ENCODE results near the gene SCARB1. TPM values are rescaled to one million over a fixed set of nuclear protein-coding genes. Genes with fewer than 3 reads are reported as not detected.

Gene SCARB1
- polyA plus RNA-seq, 2 donors = 7.4 to 8.6 TPM

DNA sequence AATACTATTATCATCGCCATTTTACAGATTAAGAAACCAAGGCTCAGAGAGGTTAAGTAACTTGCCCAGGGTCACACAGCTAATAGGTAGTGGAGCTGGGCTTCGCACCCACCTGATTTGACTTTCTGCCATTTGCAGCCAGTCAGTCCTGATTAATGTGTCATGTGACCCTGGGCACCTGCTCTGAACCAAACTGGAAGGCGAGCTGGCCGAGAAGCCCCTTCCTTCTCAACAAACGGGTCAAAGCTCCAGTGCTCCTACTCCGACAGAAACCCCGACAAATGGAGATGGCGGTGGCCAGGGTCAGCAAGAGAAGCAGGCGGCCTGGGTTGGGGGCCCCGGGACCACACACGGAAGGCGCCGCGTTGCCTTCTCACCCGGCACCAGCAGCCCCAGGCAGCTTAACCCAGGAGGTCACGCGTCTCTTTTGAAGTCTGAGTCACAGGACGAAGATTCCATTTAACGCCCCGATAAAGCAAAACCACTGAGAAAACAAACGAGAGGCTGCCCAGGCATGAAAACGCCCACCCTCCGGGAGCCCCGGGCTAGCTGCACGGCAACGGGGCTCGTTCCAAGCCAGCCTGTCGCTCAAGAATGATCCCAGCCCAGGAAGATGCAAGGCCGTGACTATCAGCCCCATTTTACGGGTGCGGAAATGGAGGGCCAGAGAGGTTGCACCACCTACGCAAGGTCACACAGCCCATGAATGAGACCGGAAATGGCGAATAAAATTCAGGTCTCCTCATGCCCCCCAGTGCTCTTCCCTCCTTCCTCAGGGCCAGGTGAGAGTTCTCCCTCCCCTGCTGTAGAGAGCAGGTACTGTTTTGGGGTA lies 124.8 kb downstream of the SCARB1 start:
- no peak overlapping the region for H3K4me3 ChIP-seq (ENCODE audit: low read depth in 1 of 2, low read length in 2 of 2)
- peaks cover 0 to 3% of the 10 kb centered on the region in 2 donors for H3K4me1 ChIP-seq (ENCODE audit: control insufficient read depth in 2 of 2, insufficient read depth in 2 of 2, low read length in 1 of 2)
- 45% methylated on average over 34 of the region's 34 CpGs for WGBS, 2 donors
- H3K27me3 ChIP-seq (ENCODE audit: control insufficient read depth in 1 of 2, insufficient read depth in 2 of 2, low read length in 2 of 2) = no peaks in the 10 kb centered on the region
- no peaks in the 10 kb centered on the region for H3K36me3 ChIP-seq (ENCODE audit: control insufficient read depth in 2 of 2, insufficient read depth in 2 of 2, low read length in 1 of 2)
- H3K27ac ChIP-seq (ENCODE audit: low read depth in 2 of 2, low read length in 1 of 2) = no peak overlapping the region
- peaks cover 0 to 2% of the 10 kb centered on the region in 2 donors for H3K9me3 ChIP-seq (ENCODE audit: control insufficient read depth in 2 of 2, insufficient read depth in 1 of 2, low read depth in 1 of 2, low read length in 1 of 2)

DNA sequence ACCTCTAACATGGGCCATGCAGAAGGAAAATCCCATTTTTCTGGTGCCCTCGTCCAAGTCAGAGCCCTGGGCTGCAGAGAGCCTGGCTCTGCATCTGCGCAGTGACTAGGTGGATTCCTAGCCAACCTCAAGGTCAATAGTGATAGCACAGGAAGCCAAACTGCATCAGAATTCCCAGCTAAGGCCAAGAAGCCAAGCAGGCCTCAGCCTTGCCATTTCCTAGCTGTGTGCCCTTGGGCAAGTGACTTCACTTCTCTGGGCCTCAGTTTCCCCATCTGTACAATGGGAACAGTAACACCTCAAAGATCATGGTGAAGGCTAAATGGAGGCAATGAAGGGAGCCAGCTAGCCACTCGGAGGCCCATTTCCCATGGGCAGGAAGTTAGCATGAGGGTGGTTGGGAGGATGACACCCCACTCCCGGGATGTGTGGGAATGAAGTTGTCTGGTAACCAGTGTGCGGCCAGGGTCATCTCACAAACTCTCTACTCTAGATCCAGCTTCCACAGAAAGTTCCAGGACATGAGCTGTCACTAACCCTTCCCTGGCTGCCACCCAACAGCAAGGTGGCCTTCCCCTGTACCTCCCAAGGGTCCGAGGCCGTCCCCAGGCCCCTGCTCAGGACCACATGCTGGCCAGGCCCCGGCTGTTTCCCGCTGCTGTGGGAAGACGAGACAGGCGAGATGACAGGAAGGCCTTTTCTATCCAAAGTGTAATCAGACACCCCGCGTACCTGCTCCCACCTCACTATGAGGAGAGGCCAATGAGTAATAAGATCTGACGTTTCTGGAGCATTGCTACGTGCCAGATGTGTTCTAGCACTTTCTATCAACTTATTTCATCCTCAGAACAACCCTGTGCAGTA lies 125.7 kb downstream of the SCARB1 start:
- Histone ChIP-seq H3K36me3 (ENCODE audit: control insufficient read depth in 2 of 2, insufficient read depth in 2 of 2, low read length in 1 of 2) (no peaks in the 10 kb centered on the region), H3K27me3 (ENCODE audit: control insufficient read depth in 1 of 2, insufficient read depth in 2 of 2, low read length in 2 of 2) (no peaks in the 10 kb centered on the region), H3K4me3 (ENCODE audit: low read depth in 1 of 2, low read length in 2 of 2) (no peak overlapping the region), H3K27ac (ENCODE audit: low read depth in 2 of 2, low read length in 1 of 2) (no peak overlapping the region), H3K9me3 (ENCODE audit: control insufficient read depth in 2 of 2, insufficient read depth in 1 of 2, low read depth in 1 of 2, low read length in 1 of 2) (peaks cover 0 to 2% of the 10 kb centered on the region in 2 donors), H3K4me1 (ENCODE audit: control insufficient read depth in 2 of 2, insufficient read depth in 2 of 2, low read length in 1 of 2) (peaks cover 0 to 3% of the 10 kb centered on the region in 2 donors)
- WGBS, 2 donors = 76 to 84% methylated on average over 15 of the region's 15 CpGs

- WGBS, 2 donors = 58 to 85% methylated on average over 8 of the region's 8 CpGs
- peaks cover 0 to 2% of the 10 kb centered on the region in 2 donors for H3K9me3 ChIP-seq (ENCODE audit: control insufficient read depth in 2 of 2, insufficient read depth in 1 of 2, low read depth in 1 of 2, low read length in 1 of 2)
- no peaks in the 10 kb centered on the region for H3K36me3 ChIP-seq (ENCODE audit: control insufficient read depth in 2 of 2, insufficient read depth in 2 of 2, low read length in 1 of 2)
- no peak overlapping the region for H3K27ac ChIP-seq (ENCODE audit: low read depth in 2 of 2, low read length in 1 of 2)
- peaks cover 0 to 3% of the 10 kb centered on the region in 2 donors for H3K4me1 ChIP-seq (ENCODE audit: control insufficient read depth in 2 of 2, insufficient read depth in 2 of 2, low read length in 1 of 2)
- H3K4me3 ChIP-seq (ENCODE audit: low read depth in 1 of 2, low read length in 2 of 2) = no peak overlapping the region
- no peaks in the 10 kb centered on the region for H3K27me3 ChIP-seq (ENCODE audit: control insufficient read depth in 1 of 2, insufficient read depth in 2 of 2, low read length in 2 of 2)
Measured at GRCh38 chr12:124737040-124737419, 126.6 kb downstream of the SCARB1 start.

GRCh38 chr12:124736115-124737039 lies 127.3 kb downstream of the SCARB1 start:
- Histone ChIP-seq H3K4me1 (ENCODE audit: control insufficient read depth in 2 of 2, insufficient read depth in 2 of 2, low read length in 1 of 2) (peaks cover 0 to 3% of the 10 kb centered on the region in 2 donors), H3K9me3 (ENCODE audit: control insufficient read depth in 2 of 2, insufficient read depth in 1 of 2, low read depth in 1 of 2, low read length in 1 of 2) (peaks cover 0 to 2% of the 10 kb centered on the region in 2 donors), H3K4me3 (ENCODE audit: low read depth in 1 of 2, low read length in 2 of 2) (no peak overlapping the region), H3K36me3 (ENCODE audit: control insufficient read depth in 2 of 2, insufficient read depth in 2 of 2, low read length in 1 of 2) (no peaks in the 10 kb centered on the region), H3K27ac (ENCODE audit: low read depth in 2 of 2, low read length in 1 of 2) (no peak overlapping the region), H3K27me3 (ENCODE audit: control insufficient read depth in 1 of 2, insufficient read depth in 2 of 2, low read length in 2 of 2) (no peaks in the 10 kb centered on the region)
- 65 to 80% methylated on average over 25 to 27 of the region's 27 CpGs for WGBS, 2 donors

- Histone ChIP-seq H3K36me3 (ENCODE audit: control insufficient read depth in 2 of 2, insufficient read depth in 2 of 2, low read length in 1 of 2) (no peaks in the 10 kb centered on the region), H3K9me3 (ENCODE audit: control insufficient read depth in 2 of 2, insufficient read depth in 1 of 2, low read depth in 1 of 2, low read length in 1 of 2) (no peaks in the 10 kb centered on the region), H3K27ac (ENCODE audit: low read depth in 2 of 2, low read length in 1 of 2) (no peak overlapping the region), H3K4me3 (ENCODE audit: low read depth in 1 of 2, low read length in 2 of 2) (no peak overlapping the region), H3K4me1 (ENCODE audit: control insufficient read depth in 2 of 2, insufficient read depth in 2 of 2, low read length in 1 of 2) (peaks cover 0 to 3% of the 10 kb centered on the region in 2 donors), H3K27me3 (ENCODE audit: control insufficient read depth in 1 of 2, insufficient read depth in 2 of 2, low read length in 2 of 2) (no peaks in the 10 kb centered on the region)
- WGBS, 2 donors = 84 to 89% methylated on average over 22 of the region's 22 CpGs
Measured at GRCh38 chr12:124734224-124734788, 129.4 kb downstream of the SCARB1 start.

DNA sequence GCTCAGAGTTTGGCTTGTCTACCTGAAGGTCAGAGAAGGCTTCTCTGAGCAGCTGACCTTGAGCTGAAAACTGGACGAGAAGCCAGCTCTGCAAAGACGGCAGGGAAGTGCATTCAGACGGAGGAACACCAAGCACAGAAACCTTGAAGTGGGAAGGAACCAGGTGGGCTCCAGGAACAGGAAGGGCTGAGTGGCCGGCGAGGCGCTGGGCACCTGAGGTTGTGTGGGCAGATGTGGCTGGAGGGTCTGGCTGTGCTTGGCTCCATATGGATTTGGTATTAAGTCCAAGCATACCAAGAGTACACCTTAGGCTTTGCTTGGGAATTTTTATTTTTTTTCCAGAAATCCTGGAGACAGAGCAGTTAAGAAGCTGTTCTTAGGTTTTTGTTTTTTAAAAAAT lies 130.6 kb downstream of the SCARB1 start:
- Histone ChIP-seq H3K9me3 (ENCODE audit: control insufficient read depth in 2 of 2, insufficient read depth in 1 of 2, low read depth in 1 of 2, low read length in 1 of 2) (no peaks in the 10 kb centered on the region), H3K4me1 (ENCODE audit: control insufficient read depth in 2 of 2, insufficient read depth in 2 of 2, low read length in 1 of 2) (no peaks in the 10 kb centered on the region), H3K4me3 (ENCODE audit: low read depth in 1 of 2, low read length in 2 of 2) (no peak overlapping the region), H3K27me3 (ENCODE audit: control insufficient read depth in 1 of 2, insufficient read depth in 2 of 2, low read length in 2 of 2) (no peaks in the 10 kb centered on the region), H3K27ac (ENCODE audit: low read depth in 2 of 2, low read length in 1 of 2) (no peak overlapping the region), H3K36me3 (ENCODE audit: control insufficient read depth in 2 of 2, insufficient read depth in 2 of 2, low read length in 1 of 2) (no peaks in the 10 kb centered on the region)
- WGBS, 2 donors = 73 to 86% methylated on average over 6 of the region's 6 CpGs

GRCh38 chr12:124732275-124733075 lies 131.2 kb downstream of the SCARB1 start:
- Histone ChIP-seq H3K4me3 (ENCODE audit: low read depth in 1 of 2, low read length in 2 of 2) (no peak overlapping the region), H3K27ac (ENCODE audit: low read depth in 2 of 2, low read length in 1 of 2) (peak overlapping the region in 1 of 2 donors; percentile 28), H3K9me3 (ENCODE audit: control insufficient read depth in 2 of 2, insufficient read depth in 1 of 2, low read depth in 1 of 2, low read length in 1 of 2) (no peaks in the 10 kb centered on the region), H3K27me3 (ENCODE audit: control insufficient read depth in 1 of 2, insufficient read depth in 2 of 2, low read length in 2 of 2) (no peaks in the 10 kb centered on the region), H3K36me3 (ENCODE audit: control insufficient read depth in 2 of 2, insufficient read depth in 2 of 2, low read length in 1 of 2) (no peaks in the 10 kb centered on the region), H3K4me1 (ENCODE audit: control insufficient read depth in 2 of 2, insufficient read depth in 2 of 2, low read length in 1 of 2) (no peaks in the 10 kb centered on the region)
- 76 to 81% methylated on average over 17 of the region's 17 CpGs for WGBS, 2 donors

DNA sequence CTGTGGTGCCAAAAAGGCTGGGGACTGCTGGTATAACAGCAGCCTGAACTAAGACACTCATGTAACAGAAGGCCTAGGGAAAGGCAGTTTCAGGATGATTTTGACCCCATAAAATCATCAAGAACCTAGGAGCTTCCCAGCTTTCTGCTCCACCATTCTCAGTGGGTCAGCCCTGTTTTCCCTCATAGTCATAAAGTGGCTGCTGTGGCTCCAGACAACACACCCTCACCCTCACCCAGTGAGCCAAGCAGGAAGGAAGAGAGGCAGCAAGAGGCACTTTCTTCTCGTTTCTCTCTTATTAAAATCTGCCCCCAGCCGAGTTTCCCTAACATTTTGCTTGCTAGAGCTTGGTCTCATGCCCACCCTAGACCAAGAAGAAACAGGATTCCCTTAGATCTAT lies 131.8 kb downstream of the SCARB1 start:
- Histone ChIP-seq H3K4me3 (ENCODE audit: low read depth in 1 of 2, low read length in 2 of 2) (no peak overlapping the region), H3K9me3 (ENCODE audit: control insufficient read depth in 2 of 2, insufficient read depth in 1 of 2, low read depth in 1 of 2, low read length in 1 of 2) (no peaks in the 10 kb centered on the region), H3K27me3 (ENCODE audit: control insufficient read depth in 1 of 2, insufficient read depth in 2 of 2, low read length in 2 of 2) (no peaks in the 10 kb centered on the region), H3K27ac (ENCODE audit: low read depth in 2 of 2, low read length in 1 of 2) (no peak overlapping the region), H3K36me3 (ENCODE audit: control insufficient read depth in 2 of 2, insufficient read depth in 2 of 2, low read length in 1 of 2) (no peaks in the 10 kb centered on the region), H3K4me1 (ENCODE audit: control insufficient read depth in 2 of 2, insufficient read depth in 2 of 2, low read length in 1 of 2) (no peaks in the 10 kb centered on the region)
- 89 to 95% methylated on average over 2 of the region's 2 CpGs for WGBS, 2 donors
